Amniotic stem cell (primary cell): ENCODE results near the gene SETD7.

Source experiments
- DNase-seq: peaks from one replicate; lab custom pipeline; 2025; lab: John Stamatoyannopoulos, UW

The SETD7 gene

DNA sequence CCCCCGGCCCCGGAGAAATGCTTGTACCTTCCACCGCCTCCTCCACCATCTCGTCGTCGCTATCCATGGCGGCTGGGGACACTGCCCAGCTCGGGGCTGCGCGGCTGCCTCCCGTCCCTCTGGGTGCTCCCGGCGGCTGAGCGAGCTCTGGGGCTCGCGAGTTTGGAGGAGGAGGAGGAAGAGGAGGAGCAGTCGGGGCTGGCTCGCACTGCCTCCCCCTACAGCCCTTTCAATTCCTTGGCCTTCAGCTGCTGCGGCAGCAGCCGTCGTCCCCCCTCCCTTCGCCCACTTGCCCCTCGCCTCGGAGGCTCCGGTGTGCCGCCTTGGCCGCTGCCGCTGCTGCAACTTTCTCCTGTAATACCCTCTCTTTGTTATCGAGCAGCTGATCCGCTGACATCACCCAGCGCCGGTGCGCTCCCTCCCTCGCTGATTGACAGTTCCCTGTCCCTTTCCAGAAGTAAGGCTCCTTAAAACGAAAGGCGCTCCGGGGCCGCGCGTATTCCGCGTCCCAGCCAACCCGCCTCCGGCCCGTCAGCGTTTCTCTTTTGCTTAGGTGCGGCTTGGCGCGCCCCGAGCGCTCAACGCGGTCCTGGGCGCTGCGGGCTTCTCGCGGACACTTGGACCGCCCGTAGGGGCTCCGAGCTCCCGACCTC, at the start of gene SETD7:
Gene SETD7 (minus strand): TSS at position 149 of the 653 bp plus-strand sequence. CDS start 82 bp downstream, at position 67.
- no peak for DNase-seq

DNA sequence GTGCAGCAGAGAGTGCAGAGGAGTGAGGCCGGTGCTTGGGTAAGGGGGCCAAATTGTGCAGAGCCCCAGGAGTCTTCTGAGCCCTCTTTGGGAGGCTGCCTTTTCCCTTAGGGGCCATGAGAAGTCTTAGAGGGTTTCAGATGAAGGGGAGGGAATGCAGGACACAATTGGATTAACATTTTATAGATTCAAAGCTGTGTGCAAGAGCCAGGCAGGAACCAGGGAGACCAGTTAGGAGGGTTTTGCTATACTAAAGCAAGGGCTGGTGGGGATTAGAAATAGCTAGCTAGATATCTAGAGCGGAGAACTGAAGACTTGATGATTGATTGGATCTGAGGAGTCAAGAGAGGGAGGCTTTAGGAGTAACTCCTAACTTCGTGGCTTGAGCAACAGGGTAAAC, 49.5 kb upstream of the SETD7 start:
- DNase-seq, result no peak

GRCh38 chr4:139603576-139604410, 47.8 kb upstream of the SETD7 start:
- peak; percentile 53 for DNase-seq

- no peak for DNase-seq
These were observed 46.8 kb upstream of the SETD7 start for GRCh38 chr4:139602776-139603360.

- DNase-seq, result no peak
These were observed 44.6 kb upstream of the SETD7 start for GRCh38 chr4:139600662-139601061.

DNA sequence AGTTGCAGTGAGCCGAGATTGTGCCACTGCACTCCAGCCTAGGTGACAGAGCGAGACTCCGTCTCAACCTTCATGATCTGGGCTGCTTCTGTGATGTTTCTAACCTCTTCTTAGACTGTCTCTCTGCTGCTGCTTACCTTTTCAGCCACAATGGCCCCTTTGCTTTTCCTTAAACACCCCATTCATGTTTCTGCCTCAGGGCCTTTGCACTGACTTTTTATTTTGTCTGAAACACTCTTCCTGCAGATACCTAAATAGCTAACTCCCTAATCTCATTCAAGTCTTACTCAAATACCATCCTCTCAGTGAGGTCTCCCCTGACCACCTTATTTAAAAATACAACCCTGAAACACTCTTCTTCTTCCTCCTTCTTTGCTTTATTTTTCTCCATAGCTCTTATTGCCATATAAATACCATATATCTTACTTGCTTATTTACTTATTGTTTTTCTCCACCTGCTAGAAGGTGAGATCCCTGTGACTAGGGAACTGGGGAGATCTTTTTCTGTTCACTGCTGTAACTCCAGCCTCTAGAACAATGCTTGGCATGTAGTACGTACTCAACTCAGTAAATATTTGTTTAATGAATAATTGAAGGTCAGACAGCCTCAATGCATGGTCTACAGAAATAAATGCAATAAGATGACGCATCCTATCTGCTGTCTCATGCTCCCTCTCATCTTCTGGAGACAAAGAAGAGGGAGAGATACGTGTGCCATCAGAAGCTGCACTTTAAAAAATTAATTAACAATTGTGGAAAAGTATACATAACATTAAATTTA, 43.8 kb upstream of the SETD7 start:
- no peak for DNase-seq

- DNase-seq, result no peak
These were observed 43.1 kb upstream of the SETD7 start for GRCh38 chr4:139599076-139599475.

DNA sequence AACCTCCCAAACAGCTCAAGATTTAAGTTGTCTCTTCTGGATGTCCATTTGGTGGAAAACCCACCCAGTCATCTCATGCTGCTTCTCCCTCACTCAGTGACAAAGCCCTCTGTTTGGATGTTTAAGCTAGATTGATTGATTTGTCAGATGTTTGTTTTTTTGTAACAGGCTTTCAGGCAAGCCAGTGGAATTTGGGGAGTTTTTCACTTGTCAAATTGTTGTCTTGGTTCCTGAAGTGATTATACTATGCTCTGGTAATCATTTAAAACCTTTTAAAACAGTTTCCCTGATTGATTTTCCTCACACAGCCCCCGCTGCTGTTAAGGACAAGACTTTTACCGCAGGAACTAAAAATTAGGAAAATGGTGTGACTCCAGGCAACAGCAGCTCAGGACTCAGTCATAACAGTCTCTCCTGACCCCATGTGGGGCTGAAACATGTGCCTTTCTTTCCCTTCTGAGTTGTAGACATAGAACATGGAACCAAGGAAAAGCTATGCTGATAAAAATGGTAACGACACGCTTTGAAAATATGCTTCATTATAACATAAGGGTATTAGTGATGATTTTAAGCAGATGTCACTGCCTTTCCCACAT, 40.8 kb upstream of the SETD7 start:
- no peak for DNase-seq

- DNase-seq, result no peak
These were observed 40.1 kb upstream of the SETD7 start for GRCh38 chr4:139596034-139596683.

GRCh38 chr4:139594591-139595185, 38.7 kb upstream of the SETD7 start:
- DNase-seq, result no peak

DNA sequence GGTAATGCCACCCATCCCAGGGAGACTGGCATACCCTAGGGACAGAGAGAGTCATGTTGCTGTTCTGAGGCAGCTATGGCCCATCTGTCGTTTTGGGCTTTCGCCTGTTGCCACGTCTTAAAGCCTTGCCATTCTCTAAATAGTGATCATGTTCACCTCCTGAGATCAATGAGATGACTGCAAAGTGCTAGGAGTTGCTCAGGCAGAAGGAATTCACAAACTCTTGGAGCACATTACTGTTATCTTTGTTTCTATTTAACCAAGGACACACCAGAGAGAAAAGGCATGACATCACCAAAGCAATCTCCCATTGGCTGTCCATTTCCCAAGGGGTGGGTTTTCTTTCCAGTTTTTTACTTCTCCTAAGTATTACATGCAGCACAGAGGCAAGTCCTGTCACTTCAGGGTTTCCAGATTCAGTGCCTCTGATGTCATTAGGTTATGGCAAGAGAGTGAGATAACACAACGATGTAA, 37.1 kb upstream of the SETD7 start:
- DNase-seq, result no peak

- DNase-seq, result no peak
These were observed 33.5 kb upstream of the SETD7 start for GRCh38 chr4:139589336-139590018.

DNA sequence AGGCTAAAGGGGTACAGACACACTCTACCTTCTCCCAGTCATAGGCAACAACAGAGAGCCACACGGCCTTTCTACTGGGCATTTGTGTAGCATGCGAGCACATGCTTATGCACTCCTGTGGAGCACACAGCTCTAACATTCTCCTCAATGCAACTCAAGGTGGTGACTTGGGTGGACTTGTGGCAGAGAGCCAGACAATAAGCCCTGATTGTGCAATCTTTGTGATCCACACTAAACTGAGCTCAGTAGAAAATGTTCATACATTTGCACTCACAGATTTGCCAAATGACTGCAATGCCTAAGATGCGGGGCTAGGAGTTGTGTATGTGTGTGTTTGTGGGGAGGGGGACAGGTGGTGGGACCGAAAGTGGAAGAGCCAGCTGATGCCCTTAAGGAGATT, 31.4 kb upstream of the SETD7 start:
- DNase-seq, result no peak

DNA sequence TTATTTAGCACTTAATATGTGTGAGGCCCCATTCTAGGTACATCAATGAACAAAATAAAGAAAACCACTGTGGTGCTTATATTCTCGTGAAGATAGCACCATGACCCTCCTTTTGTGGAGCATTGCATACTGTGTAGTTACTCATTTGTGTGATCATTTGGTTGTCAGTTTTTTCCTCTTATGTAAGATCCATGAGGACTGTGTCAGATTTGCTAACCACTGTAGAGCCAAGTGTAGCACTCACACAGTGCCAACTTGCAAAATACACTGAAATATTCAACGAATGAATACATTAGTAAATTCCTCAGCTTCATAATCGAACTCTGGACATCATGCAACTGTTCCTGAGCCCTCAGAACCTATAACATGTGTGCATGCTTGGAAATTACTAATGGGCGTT, 29.5 kb upstream of the SETD7 start:
- DNase-seq, result no peak

- DNase-seq, result no peak
These were observed 28.8 kb upstream of the SETD7 start for GRCh38 chr4:139584784-139585183.

- no peak for DNase-seq
These were observed 28.0 kb upstream of the SETD7 start for GRCh38 chr4:139584013-139584412.

DNA sequence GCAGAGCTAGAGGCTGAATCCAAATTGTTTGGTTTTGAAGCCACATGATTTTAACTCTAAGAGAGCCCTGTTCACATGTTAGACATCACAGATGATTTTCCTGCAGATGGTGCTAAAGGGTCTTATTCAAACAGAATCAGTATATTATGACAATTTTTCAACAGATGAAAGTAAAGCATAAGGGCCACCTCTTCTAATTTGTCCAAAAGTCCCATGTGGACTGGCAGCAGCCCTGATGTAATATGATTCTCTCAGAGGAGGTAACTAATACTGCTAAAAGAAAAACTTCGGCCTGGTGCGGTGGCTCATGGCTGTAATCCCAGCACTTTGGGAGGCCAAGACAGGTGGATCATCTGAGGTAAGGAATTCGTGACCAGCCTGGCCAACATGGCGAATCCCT, 26.0 kb upstream of the SETD7 start:
- DNase-seq, result no peak

GRCh38 chr4:139581096-139581495, 25.1 kb upstream of the SETD7 start:
- DNase-seq, result no peak

DNA sequence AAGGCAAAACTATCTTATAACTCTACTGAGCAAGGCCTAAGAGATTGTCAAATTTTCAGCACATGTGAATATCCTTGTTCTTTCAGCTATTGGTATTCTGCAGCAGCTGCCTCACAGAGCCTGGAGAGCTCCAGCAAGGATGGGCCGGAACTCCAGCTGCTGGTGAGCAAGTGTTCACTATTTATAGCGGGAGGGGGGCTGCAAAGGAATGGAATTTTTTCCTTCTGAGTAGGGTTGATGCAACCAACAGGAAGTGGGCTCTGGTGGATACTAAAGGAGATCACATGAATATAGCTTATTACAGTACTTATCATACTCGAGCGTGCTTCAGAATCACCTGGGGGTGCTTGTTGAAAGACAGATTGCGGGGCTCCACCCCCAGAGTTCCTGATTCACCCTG, 20.2 kb upstream of the SETD7 start:
- DNase-seq, result no peak

GRCh38 chr4:139575072-139575471, 19.1 kb upstream of the SETD7 start:
- no peak for DNase-seq
